ENCODE data around the gene MFSD2A.
"Not testable (repeated sequence)": the region's sequence is repeated elsewhere in the genome, so short reads cannot be mapped to it uniquely, and the experiment has no call there.

MFSD2A gene

DNA sequence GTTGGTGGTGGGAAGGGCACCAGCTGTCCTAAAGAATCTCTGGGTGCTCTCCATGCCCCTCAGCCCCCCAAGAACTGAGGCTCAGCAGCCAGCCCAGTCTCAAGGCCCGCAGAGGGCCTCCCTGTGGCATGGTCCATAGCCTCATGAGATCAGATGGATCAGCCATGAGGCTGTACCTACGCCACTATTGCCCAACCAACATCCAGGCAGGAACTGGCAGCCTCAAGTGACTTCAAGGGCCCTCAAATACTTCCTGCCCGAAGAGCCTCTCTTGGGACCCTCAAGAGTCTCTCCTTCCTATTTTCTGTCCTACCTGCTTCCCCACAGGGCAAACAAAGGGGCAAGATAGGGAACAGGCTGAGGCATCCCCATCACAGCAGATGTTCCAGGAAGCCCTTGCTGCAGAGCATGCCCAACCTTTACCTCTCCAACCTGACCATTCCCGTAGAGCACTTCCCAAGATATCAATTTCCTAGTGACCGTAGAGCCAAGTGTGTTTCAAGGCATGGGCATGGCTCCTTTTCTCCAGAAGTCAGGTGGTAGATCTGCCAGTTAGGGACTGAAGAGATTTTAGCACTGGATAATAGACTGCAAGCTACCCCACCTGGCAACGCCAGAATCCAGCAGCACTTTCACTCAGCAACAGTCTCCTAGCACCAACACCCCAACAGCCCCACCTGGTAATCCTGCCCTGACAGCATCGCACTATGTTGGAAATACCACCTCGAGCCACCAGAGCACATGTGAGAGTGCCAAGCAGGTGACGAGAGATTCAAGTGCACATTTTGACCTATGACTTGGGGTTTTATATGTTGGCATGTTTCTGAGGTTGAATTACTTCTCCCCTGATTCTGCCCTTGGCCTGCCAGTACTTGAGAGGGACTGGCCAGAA, 13.7 kb upstream of the MFSD2A start:
- no peak for DNase-seq (ENCODE audit: low read depth in 2 of 2)

DNA sequence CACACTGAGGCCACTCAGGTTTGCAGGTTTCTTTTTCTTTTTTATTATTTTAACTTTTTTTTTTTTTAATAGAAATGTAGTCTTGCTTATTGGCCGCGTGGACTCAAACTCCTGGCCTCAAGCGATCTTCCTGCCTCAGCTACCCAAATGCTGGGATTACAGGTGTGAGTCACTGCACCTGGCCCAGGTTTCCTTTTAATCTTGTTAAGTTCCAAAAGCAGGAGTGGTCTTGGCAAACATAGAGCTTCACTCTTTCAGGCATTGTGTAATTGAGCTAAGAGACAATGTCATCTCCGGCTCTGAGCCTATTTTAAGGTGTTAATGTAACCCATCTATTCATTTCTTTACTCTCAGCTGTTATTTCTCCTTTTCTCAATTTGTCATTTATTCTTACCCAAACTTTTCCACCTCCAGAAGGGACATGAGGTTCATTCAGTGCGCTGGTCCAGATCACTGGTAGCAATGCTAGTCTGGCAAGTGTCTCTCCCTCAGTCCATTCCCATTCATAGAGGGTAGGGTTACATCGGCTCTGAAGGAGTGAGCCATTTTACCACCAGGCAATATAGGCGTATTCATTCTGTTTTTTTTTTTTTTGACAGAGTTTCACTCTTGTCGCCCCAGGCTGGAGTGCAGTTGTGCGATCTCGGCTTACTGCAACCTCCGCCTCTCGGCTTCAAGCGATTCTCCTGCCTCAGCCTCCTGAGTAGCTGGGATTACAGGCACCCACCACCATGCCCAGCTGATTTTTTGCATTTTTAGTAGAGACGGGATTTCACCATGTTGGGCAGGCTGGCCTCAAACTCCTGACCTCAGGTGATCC, 11.3 kb upstream of the MFSD2A start:
- no peak for DNase-seq (ENCODE audit: low read depth in 2 of 2)

GRCh38 chr1:39944410-39945112, 10.4 kb upstream of the MFSD2A start:
- no peak for DNase-seq (ENCODE audit: low read depth in 2 of 2)

DNA sequence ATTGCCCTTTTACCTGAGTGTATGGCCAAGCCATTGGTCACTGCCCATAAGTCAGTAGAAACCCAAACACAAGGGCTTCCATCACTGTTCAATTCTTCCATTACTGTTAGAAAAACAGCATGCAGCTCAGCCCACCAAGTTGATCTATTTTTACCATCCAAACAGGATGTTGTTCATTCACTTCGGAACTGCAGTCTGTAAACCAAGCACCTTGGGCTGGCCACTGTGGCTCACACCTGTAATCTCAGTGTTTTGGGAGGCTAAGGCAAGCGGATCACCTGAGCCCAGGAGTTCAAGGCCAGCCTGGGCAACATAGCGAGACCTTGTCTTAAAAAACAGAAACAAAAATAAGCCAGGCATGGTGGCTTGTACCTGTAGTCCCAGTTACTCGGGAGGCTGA, 8.7 kb upstream of the MFSD2A start:
- no peak for DNase-seq (ENCODE audit: low read depth in 2 of 2)

DNA sequence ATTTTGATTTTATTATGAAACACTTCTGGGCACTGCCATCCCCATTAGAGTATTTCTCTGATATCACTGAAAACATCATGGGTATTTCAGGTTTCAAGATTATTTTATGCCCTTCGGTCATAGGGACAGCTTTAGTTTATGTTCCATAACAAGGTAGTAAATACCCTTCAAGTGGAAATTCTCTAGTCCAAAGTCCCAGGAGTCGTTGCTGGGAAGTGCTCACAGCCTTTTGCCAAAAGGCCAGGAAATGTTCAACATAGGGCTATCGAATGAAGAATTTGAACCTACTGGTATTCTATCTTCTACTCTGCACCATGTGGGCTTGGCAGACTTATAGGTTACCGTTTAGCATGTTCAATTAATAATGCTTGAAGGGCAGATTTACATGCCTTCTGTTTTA, 7.7 kb upstream of the MFSD2A start:
- DNase-seq (ENCODE audit: low read depth in 2 of 2), result no peak

DNA sequence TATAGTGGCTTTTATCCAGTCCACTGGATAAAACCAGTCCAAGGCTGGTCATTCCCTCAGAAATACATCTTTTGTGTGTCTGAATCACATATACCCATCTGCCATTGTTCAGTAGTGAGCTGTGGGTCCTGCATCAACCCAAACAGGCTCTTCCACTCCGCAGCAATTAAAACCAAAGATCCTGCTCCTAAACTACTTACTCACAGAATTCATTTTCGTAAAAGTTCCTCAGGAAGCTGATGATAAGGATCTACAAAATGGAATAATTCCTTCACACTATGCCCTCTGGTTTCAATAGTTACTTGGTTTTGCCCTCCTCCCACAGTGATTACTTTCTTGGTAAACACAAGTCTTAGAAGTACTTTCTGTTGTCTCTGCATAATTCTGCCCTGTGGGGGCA, 5.1 kb upstream of the MFSD2A start:
- no peak for DNase-seq (ENCODE audit: low read depth in 2 of 2)

DNA sequence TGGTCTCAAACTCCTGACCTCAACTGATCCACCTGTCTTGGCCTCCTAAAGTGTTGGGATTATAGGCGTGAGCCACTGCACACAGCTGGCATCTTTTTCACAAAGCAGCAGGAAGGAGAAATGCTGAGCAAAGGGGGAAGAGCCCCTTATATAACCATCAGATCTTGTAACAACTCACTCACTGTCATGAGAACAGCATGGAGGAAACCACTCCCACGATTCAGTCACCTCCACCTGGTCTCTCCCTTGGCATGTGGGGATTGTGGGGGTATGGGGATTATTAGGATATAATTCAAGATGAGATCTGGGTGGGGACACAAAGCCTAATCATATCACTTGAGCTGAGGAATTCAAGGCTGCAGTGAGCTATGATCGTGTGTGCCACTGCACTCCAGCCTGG, 3.0 kb upstream of the MFSD2A start:
- DNase-seq (ENCODE audit: low read depth in 2 of 2), result no peak

- DNase-seq (ENCODE audit: low read depth in 2 of 2), result no peak
These were observed 2.4 kb upstream of the MFSD2A start for GRCh38 chr1:39952359-39953110.

DNA sequence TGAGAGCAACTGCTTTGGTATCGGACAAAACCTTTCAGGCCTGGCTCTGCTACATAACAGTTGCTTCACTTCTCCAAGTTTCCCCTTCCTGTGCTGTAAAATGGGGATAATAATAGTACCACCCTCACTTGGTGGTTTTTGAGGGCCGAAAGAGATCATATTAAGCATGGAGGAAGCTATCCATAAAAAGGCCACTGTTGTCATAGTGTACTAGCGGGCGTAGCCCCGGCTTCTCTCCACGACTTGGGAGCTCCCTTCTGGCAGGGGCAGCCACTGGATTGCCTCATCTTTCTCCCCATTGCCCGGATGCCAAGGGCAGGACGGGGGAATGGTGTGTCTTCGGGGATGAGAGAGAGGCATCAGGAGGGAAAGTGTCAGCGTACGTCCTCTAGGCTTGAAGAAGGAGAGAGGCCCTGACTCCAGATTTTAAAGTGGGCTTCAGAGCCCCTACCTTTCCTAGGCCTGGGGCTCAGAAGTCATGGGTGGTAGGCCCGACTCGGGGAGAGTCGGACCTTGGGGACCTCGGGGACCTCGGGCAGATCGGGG, 548 bp upstream of the MFSD2A start:
- DNase-seq (ENCODE audit: low read depth in 2 of 2), result no peak

DNA sequence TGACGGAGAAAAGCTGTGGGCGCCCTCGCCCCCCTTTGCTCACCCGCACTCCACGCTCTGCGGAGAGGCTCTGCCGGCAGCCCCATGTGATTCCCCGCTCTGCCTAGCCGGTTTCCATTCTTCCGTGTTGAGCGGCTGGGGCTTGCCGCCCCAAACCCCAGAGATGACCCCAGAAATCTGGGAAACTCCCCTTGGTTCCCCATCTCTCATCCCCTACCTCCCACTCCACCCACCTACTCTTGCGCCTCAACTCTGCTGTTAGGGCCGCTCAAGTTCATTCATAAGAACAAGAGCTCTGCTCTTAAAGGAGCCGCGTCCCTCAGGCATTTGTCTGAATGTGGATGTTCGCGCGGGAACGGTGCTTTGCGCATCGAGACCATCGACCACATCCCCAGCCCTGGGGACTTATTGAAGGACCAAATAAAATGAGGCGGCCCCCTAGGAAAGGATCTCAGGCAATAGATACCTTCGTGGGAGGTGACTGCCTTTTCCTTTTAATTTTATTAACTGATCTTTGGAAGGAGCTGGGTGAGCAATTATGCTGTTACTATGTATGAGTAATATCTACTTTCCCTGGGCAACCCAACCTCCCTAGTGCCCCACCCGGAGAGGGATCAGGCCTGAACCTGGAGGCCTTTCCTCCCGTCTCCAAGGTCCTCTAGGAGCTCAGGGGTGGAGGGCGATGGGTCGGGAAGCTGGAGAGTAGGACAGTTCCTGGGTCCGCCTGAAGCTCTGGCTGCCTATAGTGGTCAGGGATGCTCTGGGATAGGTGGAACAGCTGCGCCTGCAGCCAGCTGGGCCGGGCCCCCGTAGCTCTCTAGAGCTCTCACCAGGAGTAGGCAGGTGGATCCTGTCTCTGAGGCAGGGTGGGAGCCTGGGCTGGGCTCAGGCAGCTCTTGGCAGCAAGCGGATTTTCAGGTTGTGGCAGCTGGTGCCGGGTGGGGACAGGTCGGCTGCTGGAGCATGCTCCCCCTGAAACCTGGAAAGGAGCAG, 898 bp downstream of the MFSD2A start:
- no peak for DNase-seq (ENCODE audit: low read depth in 2 of 2)

DNA sequence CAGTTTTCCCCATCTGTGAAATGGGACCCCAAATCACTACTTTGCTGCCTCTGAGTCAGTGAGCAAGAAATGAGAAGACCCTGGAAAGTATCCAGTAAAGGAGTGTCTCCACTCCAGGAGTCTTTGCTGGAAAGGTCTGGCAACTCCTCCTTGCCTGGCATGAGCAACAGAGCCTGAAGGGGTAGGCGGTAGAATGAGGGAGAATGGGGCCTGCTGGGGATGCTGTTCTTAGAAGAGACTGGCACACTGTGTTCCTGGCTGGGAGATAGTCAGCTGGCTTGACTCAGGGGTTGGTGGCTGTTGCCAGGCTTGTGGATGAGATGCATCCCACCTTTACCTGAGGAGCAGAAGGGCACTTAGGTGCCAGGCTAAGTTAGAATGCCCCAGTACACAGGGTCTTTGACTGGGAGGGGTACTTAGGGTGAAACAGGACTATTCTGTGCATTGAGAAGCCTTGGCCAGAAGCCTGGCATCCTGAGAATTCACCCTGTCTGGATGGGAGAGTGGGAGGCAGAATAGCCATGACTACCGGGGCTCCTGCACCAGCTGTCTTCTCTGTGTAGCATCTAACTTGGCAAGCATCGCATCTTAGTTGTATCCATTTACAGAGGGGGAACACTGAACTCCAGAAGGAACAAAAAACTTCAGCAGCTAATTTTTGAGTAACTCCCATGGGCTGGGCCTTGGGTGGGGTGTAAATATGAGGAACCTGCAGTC, 2.5 kb downstream of the MFSD2A start:
- no peak for DNase-seq (ENCODE audit: low read depth in 2 of 2)

GRCh38 chr1:39958403-39959200, 3.7 kb downstream of the MFSD2A start:
- no peak for DNase-seq (ENCODE audit: low read depth in 2 of 2)

GRCh38 chr1:39959651-39960333, 4.8 kb downstream of the MFSD2A start:
- DNase-seq (ENCODE audit: low read depth in 2 of 2), result no peak

- no peak for DNase-seq (ENCODE audit: low read depth in 2 of 2)
These were observed 5.5 kb downstream of the MFSD2A start for GRCh38 chr1:39960431-39960958.

DNA sequence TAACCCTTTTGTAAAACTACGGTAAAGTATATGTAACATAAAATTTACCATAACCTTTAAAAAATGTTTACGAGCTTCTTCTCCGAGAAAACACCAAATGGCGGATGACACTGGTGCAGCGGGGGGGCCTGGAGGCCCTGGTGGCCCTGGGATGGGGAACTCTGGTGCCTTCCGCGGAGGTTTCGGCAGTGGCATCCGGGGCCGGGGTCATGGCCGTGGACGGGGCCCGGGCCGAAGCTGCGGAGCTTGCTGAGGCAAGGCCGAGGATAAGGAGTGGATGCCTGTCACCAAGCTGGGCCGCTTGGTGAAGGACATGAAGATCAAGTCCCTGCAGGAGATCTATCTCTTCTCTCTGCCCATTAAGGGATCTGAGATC, 7.5 kb downstream of the MFSD2A start:
- no peak for DNase-seq (ENCODE audit: low read depth in 2 of 2)

DNA sequence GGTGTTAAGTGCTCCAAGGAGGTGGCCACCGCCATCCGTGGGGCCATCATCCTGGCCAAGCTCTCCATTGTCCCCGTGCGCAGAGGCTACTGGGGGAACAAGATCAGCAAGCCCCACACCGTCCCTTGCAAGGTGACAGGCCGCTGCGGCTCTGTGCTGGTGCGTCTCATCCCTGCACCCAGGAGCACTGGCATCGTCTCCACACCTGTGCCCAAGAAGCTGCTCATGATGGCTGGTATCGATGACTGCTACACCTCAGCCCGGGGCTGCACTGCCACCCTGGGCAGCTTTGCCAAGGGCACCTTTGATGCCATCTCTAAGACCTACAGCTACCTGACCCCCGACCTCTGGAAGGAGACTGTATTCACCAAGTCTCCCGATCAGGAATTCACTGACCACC, 8.0 kb downstream of the MFSD2A start:
- not testable (repeated sequence) for DNase-seq (ENCODE audit: low read depth in 2 of 2)

- no peak for DNase-seq (ENCODE audit: low read depth in 2 of 2)
These were observed 9.6 kb downstream of the MFSD2A start for GRCh38 chr1:39964552-39964951.

GRCh38 chr1:39965044-39965443, 10.1 kb downstream of the MFSD2A start:
- no peak for DNase-seq (ENCODE audit: low read depth in 2 of 2)

Measured in fibroblast of skin of left quadriceps (primary cell).